ENCODE measurements around the gene RADIL.

Gene RADIL

GRCh38 chr7:4775250-4775847, 108.2 kb downstream of the RADIL start, which contains the start of gene AP5Z1:
Gene AP5Z1, plus strand, starts transcription at chr7:4775623. Its CDS starts 93 bp downstream, at chr7:4775716.
- DNase-seq (ENCODE audit: low spot score) = peak; percentile 95

DNA sequence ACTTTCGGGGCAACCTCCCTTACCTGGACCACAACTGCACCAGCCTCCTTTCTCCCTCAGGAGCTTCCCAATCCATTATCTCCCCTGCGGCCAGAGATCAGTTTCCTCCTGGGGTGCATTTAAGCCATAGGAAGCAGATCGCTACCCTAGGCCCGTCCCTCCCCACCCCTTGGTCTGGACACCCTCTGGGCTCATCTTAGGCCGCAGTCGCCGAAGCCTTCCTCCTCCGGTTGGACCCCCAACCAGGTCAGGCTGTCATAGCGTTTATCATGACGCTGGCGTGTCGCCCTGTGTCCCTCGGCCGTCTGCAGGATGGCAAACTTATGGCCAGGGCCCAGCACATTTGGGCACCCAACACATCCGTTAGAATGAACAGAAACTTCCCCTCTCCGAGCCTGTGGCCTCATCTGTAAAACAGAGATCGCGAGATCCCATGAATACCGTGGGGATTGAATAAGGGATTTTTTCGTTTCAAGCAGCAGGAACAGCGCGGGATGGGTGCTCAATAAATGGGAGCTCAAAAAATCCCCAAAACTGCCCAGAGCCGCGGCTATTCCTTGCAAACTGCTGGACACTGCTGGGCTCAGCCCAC, 108.8 kb downstream of the RADIL start:
- DNase-seq (ENCODE audit: low spot score) = no peak

DNA sequence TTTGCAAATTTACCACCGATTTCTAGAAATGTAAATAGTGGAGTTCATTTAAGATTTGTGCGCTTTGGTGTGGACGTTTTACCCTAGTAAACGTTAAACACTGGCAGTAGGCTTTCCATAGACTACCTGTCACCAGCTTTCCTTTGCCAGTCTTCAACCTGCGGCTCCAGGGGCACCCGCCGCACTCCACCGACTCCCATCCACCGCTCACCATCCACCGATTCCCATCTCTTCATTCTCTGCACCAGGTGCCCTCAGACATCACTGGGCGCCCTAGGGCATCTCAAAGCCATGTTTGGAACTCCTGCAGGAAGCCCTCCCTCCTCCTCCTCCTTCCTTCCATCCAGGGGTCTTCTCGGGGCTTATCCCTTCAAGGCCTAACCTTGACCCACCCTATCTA, 109.5 kb downstream of the RADIL start:
- DNase-seq (ENCODE audit: low spot score) = no peak

- DNase-seq (ENCODE audit: low spot score) = no peak
Observed at GRCh38 chr7:4772306-4772705, 111.2 kb downstream of the RADIL start.

DNA sequence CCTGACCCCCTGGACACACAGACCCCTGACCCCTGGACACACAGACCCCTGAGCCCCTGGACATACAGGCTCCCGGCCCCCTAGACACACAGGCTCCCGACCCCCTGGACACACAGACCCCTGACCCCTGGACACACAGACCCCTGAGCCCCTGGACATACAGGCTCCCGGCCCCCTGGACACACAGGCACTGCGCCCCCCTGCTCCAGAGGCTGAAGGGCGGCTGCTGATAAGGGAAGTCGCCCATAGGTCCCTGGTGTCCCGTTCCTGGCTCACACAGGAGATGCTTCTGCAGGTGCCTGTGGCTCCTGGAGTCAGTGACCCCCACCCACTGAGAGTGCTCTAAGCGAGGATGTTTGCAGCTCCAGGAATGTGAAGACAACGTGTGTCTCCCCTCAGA, 111.8 kb downstream of the RADIL start:
- DNase-seq (ENCODE audit: low spot score) = no peak

DNA sequence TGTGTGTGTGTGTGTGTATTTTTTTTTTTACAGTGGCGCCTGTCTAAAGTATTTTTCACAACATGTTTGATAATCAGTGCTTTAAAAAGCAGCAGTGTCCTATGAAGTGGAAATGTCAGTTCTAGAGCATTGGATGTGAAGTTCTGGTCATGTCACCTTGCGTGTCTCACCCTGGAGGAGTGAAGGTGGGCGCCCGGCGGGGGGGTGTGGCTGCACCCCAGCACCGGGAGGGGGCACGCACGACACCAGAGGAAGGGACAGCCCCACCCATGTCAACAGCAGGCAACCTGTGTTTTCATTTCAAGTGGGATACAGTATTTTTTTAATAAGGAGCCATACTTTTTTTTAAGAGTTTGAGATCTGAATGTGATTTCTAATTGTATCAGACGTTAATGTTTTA, 112.6 kb downstream of the RADIL start:
- no peak for DNase-seq (ENCODE audit: low spot score)

GRCh38 chr7:4769761-4770160, 113.8 kb downstream of the RADIL start:
- no peak for DNase-seq (ENCODE audit: low spot score)

DNA sequence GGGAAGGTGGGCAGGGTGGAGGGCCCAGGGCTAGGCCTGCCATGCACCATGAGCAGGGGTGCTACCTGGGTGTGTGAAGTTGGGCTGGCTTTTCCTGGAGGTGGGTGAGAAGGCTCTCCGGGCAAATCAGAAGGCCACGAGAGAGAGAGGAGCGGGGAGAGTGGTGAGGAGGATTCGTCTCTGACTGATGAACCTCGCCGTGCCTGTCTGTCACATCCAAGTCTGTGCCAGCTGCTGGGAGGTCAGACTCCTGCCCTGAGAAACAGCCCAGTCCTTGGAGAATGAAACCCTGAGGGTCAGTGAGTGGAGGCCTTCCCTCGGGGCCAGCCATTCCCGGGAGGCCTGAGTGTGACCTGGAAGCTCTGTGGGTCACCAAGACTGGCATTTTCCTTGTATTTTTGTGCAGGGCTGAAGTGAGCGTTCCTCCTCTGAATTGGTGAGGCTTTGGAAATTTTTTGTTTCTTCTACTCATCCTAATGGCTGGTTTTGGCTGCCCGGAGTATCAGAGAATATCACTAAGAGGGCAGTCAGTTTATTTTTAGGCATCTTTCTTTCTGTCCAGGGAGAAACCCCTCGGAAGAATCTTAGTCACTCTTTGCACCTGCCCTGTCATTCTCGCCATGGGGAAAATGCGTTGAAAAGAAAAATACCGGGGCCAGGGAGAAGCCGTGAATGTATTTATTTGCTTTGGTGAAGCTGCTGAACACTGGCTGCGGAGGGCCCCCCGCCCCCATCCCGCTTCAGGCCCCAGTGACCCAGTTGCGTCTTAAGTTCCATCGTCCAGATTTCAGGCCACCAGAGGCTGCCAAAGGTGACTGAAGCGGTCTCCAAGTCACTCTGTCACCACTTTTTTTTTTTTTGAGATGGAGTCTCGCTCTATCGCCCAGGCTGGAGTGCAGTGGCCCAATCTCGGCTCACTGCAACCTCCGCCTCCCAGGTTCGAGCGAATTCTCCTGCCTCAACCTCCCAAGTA, 114.6 kb downstream of the RADIL start:
- no peak for DNase-seq (ENCODE audit: low spot score)

DNA sequence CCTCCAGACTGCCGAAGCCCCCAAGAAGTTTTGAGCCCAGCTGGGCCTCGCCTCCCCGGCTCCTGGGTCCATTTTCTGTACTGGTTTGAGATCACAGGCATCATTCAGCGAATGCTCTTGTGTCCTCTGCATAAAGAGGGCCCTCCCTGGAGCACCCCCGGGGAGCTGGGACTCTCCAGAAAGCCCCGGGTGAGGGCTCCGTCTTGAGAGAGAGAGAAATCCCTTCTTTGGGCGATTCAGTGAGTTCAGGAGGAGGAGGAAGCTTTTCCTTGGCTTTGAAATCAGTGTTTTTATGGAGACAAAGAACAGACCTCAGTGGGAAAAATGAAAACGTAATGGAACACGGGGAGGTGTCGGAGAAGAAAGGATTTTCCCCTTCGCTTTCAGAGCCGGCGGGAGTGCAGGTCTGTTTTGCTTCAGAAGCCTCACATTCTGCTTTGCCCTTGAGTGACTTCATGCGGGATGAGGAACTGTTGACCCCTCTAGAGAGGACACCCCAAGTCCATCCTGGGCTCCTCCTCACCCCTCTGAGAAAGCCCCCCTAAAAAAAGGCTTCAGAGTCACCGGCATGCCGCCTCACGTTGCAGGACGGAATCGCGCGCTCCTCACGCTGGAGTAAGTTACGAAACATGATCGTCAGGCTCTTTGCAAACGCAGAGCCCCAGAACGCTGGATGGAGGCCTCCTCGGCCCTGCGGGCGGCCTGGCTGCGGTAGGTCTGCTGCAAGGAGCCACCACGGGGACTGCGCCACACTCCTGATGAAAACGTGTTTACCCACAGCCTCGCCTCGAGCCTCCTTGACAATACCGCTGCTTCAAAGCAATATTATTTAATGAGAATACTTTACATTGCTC, 116.6 kb downstream of the RADIL start:
- no peak for DNase-seq (ENCODE audit: low spot score)

- DNase-seq (ENCODE audit: low spot score) = no peak
Observed at GRCh38 chr7:4765776-4766490, 117.6 kb downstream of the RADIL start.

- no peak for DNase-seq (ENCODE audit: low spot score)
Observed at GRCh38 chr7:4764402-4765007, 119.0 kb downstream of the RADIL start.

DNA sequence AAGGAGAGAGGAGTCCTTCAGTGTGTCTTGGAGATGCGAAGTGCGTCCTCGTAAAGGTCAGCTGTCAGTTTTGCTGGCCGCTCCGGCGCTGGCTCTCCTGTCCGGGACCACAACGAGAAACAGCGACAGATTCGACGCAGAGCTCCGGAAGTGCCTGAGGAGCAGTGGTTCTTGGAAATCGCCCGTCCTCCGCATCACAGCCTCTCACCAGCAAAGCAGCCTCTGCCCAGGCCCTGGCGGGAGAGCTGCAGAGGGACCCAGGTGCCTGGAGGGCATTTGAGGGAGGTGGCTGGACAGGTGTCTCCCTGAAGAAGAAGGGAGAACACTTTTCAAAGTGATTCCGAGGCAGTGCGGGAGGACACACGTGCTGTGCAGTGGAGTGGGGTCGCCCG, 119.7 kb downstream of the RADIL start:
- no peak for DNase-seq (ENCODE audit: low spot score)

GRCh38 chr7:4763091-4763793, 120.3 kb downstream of the RADIL start:
- DNase-seq (ENCODE audit: low spot score) = no peak

DNA sequence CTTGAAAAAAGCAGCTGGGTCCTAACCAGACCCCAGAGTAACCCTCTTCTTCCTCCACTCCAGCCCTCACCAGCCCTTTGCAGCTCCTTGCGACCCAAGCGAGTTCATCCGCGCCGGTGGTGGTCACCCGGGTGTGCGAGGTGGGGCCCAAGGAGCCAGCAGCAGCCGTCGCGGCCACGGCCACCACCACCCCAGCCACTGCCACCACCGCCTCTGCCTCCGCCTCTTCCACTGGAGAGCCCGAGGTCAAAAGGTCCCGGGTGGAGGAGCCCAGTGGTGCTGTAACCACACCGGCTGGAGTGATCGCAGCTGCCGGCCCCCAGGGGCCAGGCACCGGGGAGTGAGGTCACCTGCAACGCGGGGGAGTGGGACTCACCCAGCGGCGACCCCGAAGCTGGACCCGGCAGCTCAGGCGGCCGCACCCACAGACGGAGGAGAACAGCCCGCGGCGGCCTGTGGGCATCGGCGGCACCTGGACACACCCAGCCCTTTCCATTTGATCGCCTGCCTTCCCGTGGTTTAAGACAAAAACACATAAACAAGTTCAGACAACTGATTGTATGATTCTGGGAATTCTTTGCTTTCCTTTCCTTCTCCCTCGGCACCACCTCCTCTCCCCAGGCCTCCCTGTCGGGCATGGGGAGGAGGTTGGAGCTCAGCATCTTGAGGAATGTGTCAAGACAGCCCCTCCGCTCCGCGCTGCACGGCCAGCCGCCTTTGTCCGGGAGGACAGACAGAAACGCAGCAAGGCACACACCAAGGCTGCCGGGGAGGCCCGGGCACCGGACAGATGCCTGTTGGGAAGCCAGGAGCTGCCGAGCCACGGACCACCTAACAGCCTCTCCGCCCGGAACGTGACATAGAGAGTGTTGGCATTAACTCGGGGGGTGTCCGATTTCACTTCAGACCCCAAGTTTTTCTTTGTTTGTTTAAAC, 121.1 kb downstream of the RADIL start:
- DNase-seq (ENCODE audit: low spot score) = no peak

DNA sequence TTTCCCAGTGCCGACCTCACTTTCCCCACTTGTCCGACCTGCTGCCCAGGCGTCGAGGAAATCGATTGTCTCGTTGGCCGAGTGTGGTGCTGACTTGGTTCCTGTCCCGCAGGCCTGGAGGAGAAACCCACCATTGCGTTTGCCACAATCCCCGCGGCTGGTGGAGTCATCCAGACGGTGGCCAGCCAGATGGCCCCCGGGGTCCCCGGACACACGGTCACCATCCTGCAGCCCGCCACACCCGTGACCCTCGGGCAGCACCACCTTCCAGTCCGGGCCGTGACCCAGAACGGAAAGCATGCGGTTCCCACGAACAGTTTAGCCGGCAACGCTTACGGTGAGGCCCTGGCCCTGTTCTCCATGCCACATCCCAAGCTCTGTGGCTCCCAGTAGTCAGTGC, 122.6 kb downstream of the RADIL start:
- no peak for DNase-seq (ENCODE audit: low spot score)

GRCh38 chr7:4759211-4759610, 124.3 kb downstream of the RADIL start:
- DNase-seq (ENCODE audit: low spot score) = no peak

DNA sequence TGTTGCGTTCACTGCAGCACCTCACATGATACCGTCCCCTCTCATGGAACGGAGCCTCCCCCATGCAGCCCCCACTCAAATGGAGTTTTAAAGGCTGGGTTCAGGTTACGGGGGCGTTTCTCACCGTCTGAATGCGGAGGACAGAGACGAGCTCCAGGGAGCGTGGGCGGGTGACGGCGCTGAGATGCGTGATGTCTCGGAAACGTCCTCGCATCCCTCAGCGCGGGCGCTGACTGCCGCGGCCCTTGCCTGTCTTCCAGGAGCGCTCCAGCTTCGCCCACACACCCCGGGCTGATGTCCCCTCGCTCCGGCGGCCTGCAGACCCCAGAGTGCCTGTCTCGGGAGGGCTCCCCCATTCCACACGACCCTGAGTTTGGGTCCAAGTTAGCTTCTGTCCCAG, 124.7 kb downstream of the RADIL start:
- no peak for DNase-seq (ENCODE audit: low spot score)

DNA sequence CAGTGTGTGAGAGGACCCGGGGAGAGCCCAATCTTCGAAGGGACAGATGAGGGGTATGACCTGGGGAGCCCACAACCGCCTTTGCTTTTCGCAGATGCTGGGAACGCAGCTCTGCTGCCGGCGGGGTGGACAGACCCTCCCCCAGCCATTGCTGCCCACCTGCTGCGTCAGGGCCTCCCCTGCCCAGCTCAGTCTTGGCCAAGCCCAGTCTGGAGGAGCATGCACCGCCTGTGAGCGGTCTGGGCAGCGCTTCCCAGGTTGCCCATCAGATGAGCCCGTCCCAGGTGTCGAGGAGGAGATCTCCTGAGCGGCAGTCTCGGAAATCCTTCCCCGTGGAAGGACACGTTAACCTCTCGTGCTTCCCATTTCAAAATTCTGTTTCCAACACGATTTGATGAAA, 125.4 kb downstream of the RADIL start:
- DNase-seq (ENCODE audit: low spot score) = no peak

DNA sequence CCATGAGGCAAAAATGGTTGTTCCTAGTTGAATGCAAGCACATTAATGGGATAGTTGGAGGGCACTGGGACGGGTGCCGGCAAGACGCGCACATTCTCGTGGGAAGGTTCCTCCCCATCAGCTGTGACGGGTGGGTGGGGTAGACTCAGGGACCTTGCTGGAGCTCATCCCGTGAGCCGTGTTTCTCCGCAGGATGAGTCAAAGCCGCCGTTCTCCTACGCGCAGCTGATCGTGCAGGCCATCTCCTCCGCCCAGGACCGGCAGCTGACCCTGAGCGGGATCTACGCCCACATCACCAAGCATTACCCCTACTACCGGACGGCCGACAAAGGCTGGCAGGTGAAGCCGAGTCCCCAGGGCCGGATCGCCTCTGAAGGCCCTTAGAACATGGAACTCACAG, 128.5 kb downstream of the RADIL start:
- no peak for DNase-seq (ENCODE audit: low spot score)

All from hematopoietic multipotent progenitor cell treated with erythropoietin and hydrocortisone succinate and interleukin-3 and kit ligand, for 15 days (in vitro differentiated cells).